Muscle layer of duodenum (tissue), 2 donors: ENCODE results near the gene RPRD1B.
"Not testable (repeated sequence)": the region's sequence is repeated elsewhere in the genome, so short reads cannot be mapped to it uniquely, and the experiment has no call there.

Experiments used
- H3K27ac ChIP-seq: one replicate; pipeline ENCODE4 v1.7.0; 2013; ENCODE audit warnings: mild to moderate bottlenecking, low read length
- H3K27me3 ChIP-seq: one replicate; pipeline ENCODE4 v1.7.0; 2013; ENCODE audit warnings: low read depth, mild to moderate bottlenecking, control low read depth, low read length
- H3K36me3 ChIP-seq, 2 donors: one replicate each; pipeline ENCODE4 v1.7.0; 2013; ENCODE audit warnings: low read length in 2 of 2, control low read depth in 1 of 2, mild to moderate bottlenecking in 1 of 2; ENCODE audit not compliant: insufficient read depth in 2 of 2, control insufficient read depth in 1 of 2
- H3K4me1 ChIP-seq, 2 donors: one replicate each; pipeline ENCODE4 v1.7.0; 2013; ENCODE audit warnings: low read length in 2 of 2, mild to moderate bottlenecking in 2 of 2, control low read depth in 1 of 2, moderate library complexity in 1 of 2; ENCODE audit not compliant: insufficient read depth in 2 of 2, control insufficient read depth in 1 of 2
- H3K4me3 ChIP-seq, 2 donors: one replicate each; pipeline ENCODE4 v1.7.0; 2013; ENCODE audit warnings: low read length in 2 of 2, low read depth in 1 of 2, mild to moderate bottlenecking in 1 of 2
- H3K9me3 ChIP-seq, 2 donors: one replicate each; pipeline ENCODE4 v1.7.0; 2013; ENCODE audit warnings: low read length in 2 of 2, control low read depth in 1 of 2, mild to moderate bottlenecking in 1 of 2; ENCODE audit not compliant: control insufficient read depth in 1 of 2
- donor health status: healthy.

Gene RPRD1B

DNA sequence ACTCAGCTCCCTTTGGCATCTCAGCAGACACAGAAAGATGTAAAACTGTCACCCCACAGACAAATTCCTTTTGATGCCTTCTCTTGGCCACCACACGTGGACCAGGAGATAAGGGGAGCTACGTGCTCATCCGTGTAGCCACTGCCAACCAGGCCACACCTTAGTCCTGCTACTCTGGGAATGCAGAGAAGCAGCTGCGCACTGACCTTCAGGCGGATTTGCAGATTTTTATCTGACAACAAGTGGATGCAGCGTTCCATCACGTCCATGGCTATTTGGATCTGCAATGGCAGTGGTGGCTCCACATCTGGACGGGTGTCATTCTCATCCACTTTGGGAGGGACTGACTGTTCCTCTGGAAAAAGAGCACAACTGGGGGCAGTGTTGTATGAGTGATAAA lies 31.1 kb upstream of the RPRD1B start:
- Histone ChIP-seq H3K9me3 (no peaks in the 10 kb centered on the region), H3K4me3 (no peak overlapping the region), H3K27ac (no peak overlapping the region), H3K27me3 (no peaks in the 10 kb centered on the region), H3K36me3 (peaks cover 37 to 62% of the 10 kb centered on the region in 2 donors), H3K4me1 (no peaks in the 10 kb centered on the region)

DNA sequence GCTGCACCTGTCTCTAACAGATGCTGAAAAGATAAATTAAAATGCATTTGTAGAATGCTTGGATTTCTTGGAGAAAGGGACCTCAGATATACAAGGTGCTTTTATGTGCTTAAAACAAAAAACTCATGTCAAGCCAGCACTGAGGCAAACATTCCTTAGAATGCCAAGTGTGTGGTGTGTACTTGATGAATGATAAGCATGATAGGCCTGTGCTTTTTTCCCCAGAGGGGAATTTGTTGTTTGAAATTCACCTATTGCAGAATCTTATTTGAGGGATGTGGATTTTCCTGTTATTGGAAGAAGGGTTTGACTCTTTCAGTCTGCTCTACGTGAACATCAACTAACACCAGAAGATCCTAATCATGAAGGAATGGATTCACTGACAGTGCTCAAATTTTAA lies 29.1 kb upstream of the RPRD1B start:
- H3K4me1 ChIP-seq: no peaks in the 10 kb centered on the region
- H3K4me3 ChIP-seq: no peak overlapping the region
- no peaks in the 10 kb centered on the region for H3K27me3 ChIP-seq
- peaks cover 21 to 42% of the 10 kb centered on the region in 2 donors for H3K36me3 ChIP-seq
- H3K27ac ChIP-seq: no peak overlapping the region
- no peaks in the 10 kb centered on the region for H3K9me3 ChIP-seq

DNA sequence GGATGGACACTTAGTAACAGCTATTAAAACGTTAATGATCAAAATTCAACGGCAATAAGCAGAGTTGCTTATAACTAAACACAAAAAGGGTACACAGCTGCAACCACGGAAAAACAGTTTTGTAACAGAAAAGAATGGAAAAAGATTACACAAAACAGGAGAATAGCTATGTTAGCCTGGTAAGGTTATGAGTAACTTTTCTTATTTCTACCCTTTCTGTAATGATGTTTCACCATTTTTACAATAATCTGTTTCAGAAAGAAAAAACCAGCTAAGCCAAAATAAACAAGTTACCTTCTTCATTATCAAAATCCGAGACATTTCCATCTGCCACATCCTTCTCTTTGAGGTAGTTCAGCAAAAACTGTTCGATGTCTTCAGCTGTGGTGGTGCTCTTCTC lies 27.6 kb upstream of the RPRD1B start:
- Histone ChIP-seq H3K4me1 (no peaks in the 10 kb centered on the region), H3K36me3 (peaks cover 15 to 36% of the 10 kb centered on the region in 2 donors)

DNA sequence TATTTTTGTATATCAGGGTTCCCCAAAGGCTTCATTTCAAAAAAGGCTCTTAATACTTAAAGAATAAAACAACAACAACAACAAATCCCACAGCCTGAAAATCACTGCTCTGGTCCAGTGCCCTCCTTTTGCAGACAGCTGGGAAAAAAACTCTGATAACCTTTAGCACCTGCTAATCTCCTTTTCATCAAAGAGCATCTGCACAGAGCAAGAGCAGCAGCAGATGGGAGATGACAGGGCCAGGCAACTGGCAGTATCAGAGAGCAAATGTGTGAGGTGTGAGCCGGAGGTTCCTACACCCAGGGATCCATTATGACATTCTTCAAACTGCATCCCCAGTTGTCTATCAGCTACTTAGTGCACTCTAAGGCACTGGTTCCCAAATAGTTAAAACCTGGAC lies 26.0 kb upstream of the RPRD1B start:
- Histone ChIP-seq H3K4me1 (no peaks in the 10 kb centered on the region), H3K27ac (no peak overlapping the region), H3K9me3 (no peaks in the 10 kb centered on the region), H3K4me3 (no peak overlapping the region), H3K27me3 (no peaks in the 10 kb centered on the region), H3K36me3 (peaks cover 23 to 34% of the 10 kb centered on the region in 2 donors)

More for the DNA sequence above, 27.6 kb upstream of the RPRD1B start:
- no peak overlapping the region for H3K4me3 ChIP-seq
- H3K9me3 ChIP-seq: no peaks in the 10 kb centered on the region
- no peak overlapping the region for H3K27ac ChIP-seq
- H3K27me3 ChIP-seq: no peaks in the 10 kb centered on the region

DNA sequence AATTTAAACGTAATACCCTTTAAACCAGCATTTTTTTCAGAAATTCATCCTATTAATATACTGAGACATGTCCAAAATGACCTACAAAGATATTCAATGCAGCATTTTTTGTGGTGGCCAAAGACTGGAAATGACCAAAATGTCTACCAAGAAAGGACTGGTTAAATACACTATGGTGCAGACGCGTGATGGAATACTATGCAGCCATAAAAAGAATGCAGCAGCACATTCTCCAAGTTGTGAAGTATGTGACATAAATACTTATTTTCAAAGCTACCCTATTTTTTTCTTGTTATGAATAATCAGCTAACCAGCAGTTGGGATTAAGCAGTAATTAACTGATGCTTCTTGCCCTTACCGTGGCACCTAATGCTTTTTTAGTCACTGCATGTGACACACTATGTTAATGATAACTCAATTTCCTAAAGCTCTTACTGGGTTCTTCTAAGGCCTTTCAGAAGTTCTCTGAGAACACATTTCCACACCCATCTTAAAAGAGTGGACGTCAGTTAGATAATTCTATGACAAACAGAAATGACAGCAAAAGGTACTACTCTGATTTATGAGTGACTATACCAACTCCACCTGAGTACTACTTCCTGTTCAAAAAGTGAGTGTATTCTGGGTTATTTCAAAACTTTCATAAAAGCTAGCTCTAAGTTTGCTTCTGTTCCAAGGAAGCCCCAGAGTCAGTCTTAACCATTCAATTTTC lies 25.2 kb upstream of the RPRD1B start:
- no peaks in the 10 kb centered on the region for H3K9me3 ChIP-seq
- H3K27ac ChIP-seq: no peak overlapping the region
- peaks cover 31 to 35% of the 10 kb centered on the region in 2 donors for H3K36me3 ChIP-seq
- no peaks in the 10 kb centered on the region for H3K27me3 ChIP-seq
- H3K4me3 ChIP-seq: no peak overlapping the region
- H3K4me1 ChIP-seq: no peaks in the 10 kb centered on the region

- H3K4me1 ChIP-seq, H3K9me3 ChIP-seq, H3K27ac ChIP-seq, H3K4me3 ChIP-seq, H3K27me3 ChIP-seq: not testable (repeated sequence)
- H3K36me3 ChIP-seq: peaks cover 28% of the 10 kb centered on the region in 2 donors
Observed at GRCh38 chr20:38009416-38009815, 24.1 kb upstream of the RPRD1B start.

- no peaks in the 10 kb centered on the region for H3K9me3 ChIP-seq
- H3K4me3 ChIP-seq: no peak overlapping the region
- no peak overlapping the region for H3K27ac ChIP-seq
- H3K4me1 ChIP-seq: no peaks in the 10 kb centered on the region
- no peaks in the 10 kb centered on the region for H3K27me3 ChIP-seq
- peaks cover 26 to 29% of the 10 kb centered on the region in 2 donors for H3K36me3 ChIP-seq
Observed at GRCh38 chr20:38011696-38012095, 21.9 kb upstream of the RPRD1B start.

DNA sequence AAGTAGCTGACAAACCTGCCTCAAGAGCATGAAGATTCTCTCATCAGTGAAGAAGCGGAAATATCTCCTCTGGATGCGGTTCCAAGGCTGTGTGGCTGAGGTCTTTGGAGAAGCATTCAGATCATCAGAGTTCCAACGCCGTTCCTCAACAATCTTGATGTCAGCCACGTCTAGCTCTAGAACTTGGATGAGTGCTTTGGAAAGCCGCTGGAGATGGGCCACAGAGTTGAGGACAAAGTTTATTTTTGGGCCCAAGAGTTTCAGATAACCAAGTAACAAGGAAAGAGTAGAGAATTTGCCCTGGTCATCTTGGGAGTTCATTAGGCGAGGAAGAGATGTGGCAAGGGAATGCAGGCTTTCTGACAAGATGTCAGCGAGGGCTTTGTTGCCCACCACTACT lies 21.2 kb upstream of the RPRD1B start:
- peaks cover 31 to 35% of the 10 kb centered on the region in 2 donors for H3K36me3 ChIP-seq
- H3K27me3 ChIP-seq: no peaks in the 10 kb centered on the region
- no peaks in the 10 kb centered on the region for H3K4me1 ChIP-seq
- no peak overlapping the region for H3K27ac ChIP-seq
- no peak overlapping the region for H3K4me3 ChIP-seq
- H3K9me3 ChIP-seq: no peaks in the 10 kb centered on the region

GRCh38 chr20:38013887-38014286 lies 19.7 kb upstream of the RPRD1B start:
- Histone ChIP-seq H3K9me3 (peaks cover 6% of the 10 kb centered on the region in 2 donors), H3K27me3 (no peaks in the 10 kb centered on the region), H3K36me3 (peaks cover 41 to 48% of the 10 kb centered on the region in 2 donors), H3K27ac (no peak overlapping the region), H3K4me1 (no peaks in the 10 kb centered on the region), H3K4me3 (no peak overlapping the region)

DNA sequence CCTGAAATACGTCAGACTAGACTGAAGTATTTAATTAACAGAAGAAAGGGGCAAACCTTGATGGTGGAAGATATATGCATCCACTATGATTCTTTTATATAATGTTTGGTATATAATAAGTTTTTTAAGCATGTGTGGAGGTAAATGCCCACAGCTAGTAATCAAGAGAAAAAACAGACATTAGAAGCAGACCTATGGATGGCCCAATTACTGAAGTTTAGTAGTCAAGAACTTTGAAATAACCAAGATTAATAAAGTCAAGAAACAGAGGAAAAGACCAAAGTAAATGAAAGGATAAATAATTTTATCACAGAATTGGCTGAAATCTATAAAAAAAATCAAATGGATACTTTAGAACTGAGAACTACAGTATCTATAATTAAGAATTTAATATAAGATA lies 15.6 kb upstream of the RPRD1B start:
- peaks cover 23 to 29% of the 10 kb centered on the region in 2 donors for H3K36me3 ChIP-seq
- peaks cover 6 to 8% of the 10 kb centered on the region in 2 donors for H3K9me3 ChIP-seq
- peaks cover 0 to under 1% of the 10 kb centered on the region in 2 donors for H3K4me1 ChIP-seq
- H3K27me3 ChIP-seq: no peaks in the 10 kb centered on the region
- no peak overlapping the region for H3K27ac ChIP-seq
- no peak overlapping the region for H3K4me3 ChIP-seq

GRCh38 chr20:38018385-38018784 lies 15.2 kb upstream of the RPRD1B start:
- Histone ChIP-seq H3K36me3 (peaks cover 19 to 26% of the 10 kb centered on the region in 2 donors), H3K4me1 (peaks cover 0 to 5% of the 10 kb centered on the region in 2 donors), H3K9me3 (peaks cover 6 to 8% of the 10 kb centered on the region in 2 donors), H3K4me3 (no peak overlapping the region), H3K27me3 (no peaks in the 10 kb centered on the region), H3K27ac (no peak overlapping the region)
